ENCODE data around the gene TCEAL4. TPM values are rescaled to one million over a fixed set of nuclear protein-coding genes. Genes with fewer than 3 reads are reported as not detected.

Gene TCEAL4
- total and polyA plus RNA-seq, 2 donors (not counting 1 experiment from before 2014, with no cell fraction given), result 63.6 to 75.7 TPM

DNA sequence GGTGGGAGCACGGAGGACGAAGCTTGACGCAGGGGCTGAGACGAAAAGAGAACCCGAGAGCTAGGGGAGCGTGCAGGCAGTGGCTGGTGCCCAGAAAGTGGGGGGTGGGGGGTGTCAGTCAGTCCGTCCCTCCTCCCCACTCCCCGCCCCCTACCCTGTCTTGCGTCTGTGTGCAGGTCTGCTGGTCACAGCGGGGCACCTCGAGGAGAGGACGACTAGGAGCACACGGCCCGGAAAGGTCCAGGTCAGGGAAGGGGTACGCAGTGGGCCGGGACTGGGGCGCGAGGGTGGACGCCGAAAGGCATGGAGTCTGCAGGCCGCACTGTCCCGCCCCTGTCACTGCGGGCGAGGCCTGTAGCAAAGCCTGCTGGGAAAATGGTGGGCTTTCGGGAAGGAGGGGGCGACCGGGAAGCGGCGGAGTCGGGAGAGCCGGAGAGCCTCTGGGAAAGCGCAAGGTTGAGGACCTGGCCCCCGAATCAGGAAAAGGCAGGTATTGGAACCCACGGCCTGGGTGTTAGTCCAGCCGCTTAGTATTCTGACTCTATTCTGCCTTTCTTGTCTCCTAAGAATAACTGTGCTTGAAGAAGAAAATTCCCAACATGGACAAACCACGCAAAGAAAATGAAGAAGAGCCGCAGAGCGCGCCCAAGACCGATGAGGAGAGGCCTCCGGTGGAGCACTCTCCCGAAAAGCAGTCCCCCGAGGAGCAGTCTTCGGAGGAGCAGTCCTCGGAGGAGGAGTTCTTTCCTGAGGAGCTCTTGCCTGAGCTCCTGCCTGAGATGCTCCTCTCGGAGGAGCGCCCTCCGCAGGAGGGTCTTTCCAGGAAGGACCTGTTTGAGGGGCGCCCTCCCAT lies 44.2 kb downstream of the TCEAL4 start:
- peak; percentile 75 to 77 for DNase-seq (ENCODE audit: low read depth in 2 of 2)
- H3K4me3 ChIP-seq (replicated peaks in 1 of 4; ENCODE audit: control extremely low read depth in 1 of 4, insufficient read depth in 1 of 4, low read depth in 3 of 4, low read length in 4 of 4), result peak overlapping the region; percentile 64 to 75 (median 71)

DNA sequence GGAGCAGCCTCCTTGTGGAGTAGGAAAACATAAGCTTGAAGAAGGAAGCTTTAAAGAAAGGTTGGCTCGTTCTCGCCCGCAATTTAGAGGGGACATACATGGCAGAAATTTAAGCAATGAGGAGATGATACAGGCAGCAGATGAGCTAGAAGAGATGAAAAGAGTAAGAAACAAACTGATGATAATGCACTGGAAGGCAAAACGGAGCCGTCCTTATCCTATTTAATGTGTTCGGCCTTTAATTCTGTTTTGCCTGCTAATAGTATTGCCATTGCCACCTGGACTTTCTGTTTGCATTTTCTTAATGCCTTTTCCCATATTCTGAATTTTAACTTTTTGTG lies 44.8 kb downstream of the TCEAL4 start:
- Histone ChIP-seq H3K4me2 (ENCODE audit: extremely low read depth, insufficient read depth, low read length) (peak overlapping the region; percentile 74), H3K9ac (ENCODE audit: insufficient read depth, low read length) (no peak overlapping the region), H3K27ac (ENCODE audit: insufficient read depth, low read length) (peak overlapping the region; percentile 74), H3K4me3 (replicated peaks in 1 of 4; ENCODE audit: control extremely low read depth in 1 of 4, insufficient read depth in 1 of 4, low read depth in 3 of 4, low read length in 4 of 4) (peak overlapping the region; percentile 64 to 75 (median 71)), H3K79me2 (ENCODE audit: control insufficient read depth, insufficient read depth, low read length) (peaks cover 2% of the 10 kb centered on the region), H3K4me1 (ENCODE audit: control insufficient read depth, extremely low read depth, insufficient read depth, low read length) (no peaks in the 10 kb centered on the region), H3K9me3 (ENCODE audit: control insufficient read depth, insufficient read depth, low read depth, low read length) (no peaks in the 10 kb centered on the region), H4K20me1 (ENCODE audit: control insufficient read depth, extremely low read depth, insufficient read depth, low read length) (no peaks in the 10 kb centered on the region), H2AFZ (ENCODE audit: low read length) (peak overlapping the region; percentile 38), H3K36me3 (ENCODE audit: control insufficient read depth, insufficient read depth, low read length) (no peaks in the 10 kb centered on the region), H3K27me3 (ENCODE audit: control insufficient read depth, insufficient read depth, low read length) (no peaks in the 10 kb centered on the region)
- no peak for TF ChIP-seq CTCF (conservative IDR thresholded peaks at IDR 0.05 in 1 of 2, IDR thresholded peaks at IDR 0.05 in 1 of 2; ENCODE audit: low read depth in 1 of 2, low read length in 2 of 2)
- TF ChIP-seq EZH2 (IDR thresholded peaks at IDR 0.05; ENCODE audit: low read length, missing control alignments), result no peak
- no peak for DNase-seq (ENCODE audit: low read depth in 2 of 2)

More for the DNA sequence above, 44.2 kb downstream of the TCEAL4 start:
- peak overlapping the region; percentile 54 for H2AFZ ChIP-seq (ENCODE audit: low read length)
- H3K36me3 ChIP-seq (ENCODE audit: control insufficient read depth, insufficient read depth, low read length), result no peaks in the 10 kb centered on the region
- H3K27ac ChIP-seq (ENCODE audit: insufficient read depth, low read length), result peak overlapping the region; percentile 74
- no peaks in the 10 kb centered on the region for H4K20me1 ChIP-seq (ENCODE audit: control insufficient read depth, extremely low read depth, insufficient read depth, low read length)
- H3K4me2 ChIP-seq (ENCODE audit: extremely low read depth, insufficient read depth, low read length), result peak overlapping the region; percentile 89
- H3K27me3 ChIP-seq (ENCODE audit: control insufficient read depth, insufficient read depth, low read length), result no peaks in the 10 kb centered on the region
- no peaks in the 10 kb centered on the region for H3K9me3 ChIP-seq (ENCODE audit: control insufficient read depth, insufficient read depth, low read depth, low read length)
- H3K9ac ChIP-seq (ENCODE audit: insufficient read depth, low read length), result peak overlapping the region; percentile 65
- TF ChIP-seq EZH2 (IDR thresholded peaks at IDR 0.05; ENCODE audit: low read length, missing control alignments), result no peak
- TF ChIP-seq CTCF (conservative IDR thresholded peaks at IDR 0.05 in 1 of 2, IDR thresholded peaks at IDR 0.05 in 1 of 2; ENCODE audit: low read depth in 1 of 2, low read length in 2 of 2), result peak; percentile 50 to 63
- H3K79me2 ChIP-seq (ENCODE audit: control insufficient read depth, insufficient read depth, low read length), result peaks cover 2% of the 10 kb centered on the region
- no peaks in the 10 kb centered on the region for H3K4me1 ChIP-seq (ENCODE audit: control insufficient read depth, extremely low read depth, insufficient read depth, low read length)

DNA sequence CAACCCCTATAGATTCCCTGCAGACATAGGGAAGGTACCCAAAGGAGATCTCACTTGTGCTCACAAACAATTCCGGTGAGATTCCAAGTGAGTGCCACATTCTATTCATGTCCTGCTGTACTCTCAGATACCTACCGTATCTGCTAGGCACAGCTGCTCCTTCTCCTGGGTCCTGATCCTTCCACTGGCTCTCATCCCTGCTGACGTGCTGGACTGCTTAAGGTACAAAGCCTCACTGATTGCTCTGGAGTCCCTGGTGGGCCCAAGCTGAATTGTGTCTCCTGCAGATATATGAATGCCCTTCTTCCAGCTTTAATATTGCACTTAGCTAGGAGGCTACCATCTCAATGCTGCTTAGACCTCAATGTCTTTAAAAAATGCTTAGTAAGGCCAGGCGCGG lies 45.8 kb downstream of the TCEAL4 start:
- Histone ChIP-seq H3K27ac (ENCODE audit: insufficient read depth, low read length) (no peak overlapping the region), H3K79me2 (ENCODE audit: control insufficient read depth, insufficient read depth, low read length) (peaks cover 2% of the 10 kb centered on the region), H3K4me3 (replicated peaks in 1 of 4; ENCODE audit: control extremely low read depth in 1 of 4, insufficient read depth in 1 of 4, low read depth in 3 of 4, low read length in 4 of 4) (no peak overlapping the region), H4K20me1 (ENCODE audit: control insufficient read depth, extremely low read depth, insufficient read depth, low read length) (no peaks in the 10 kb centered on the region), H3K4me2 (ENCODE audit: extremely low read depth, insufficient read depth, low read length) (no peak overlapping the region), H2AFZ (ENCODE audit: low read length) (no peak overlapping the region), H3K9me3 (ENCODE audit: control insufficient read depth, insufficient read depth, low read depth, low read length) (no peaks in the 10 kb centered on the region), H3K36me3 (ENCODE audit: control insufficient read depth, insufficient read depth, low read length) (no peaks in the 10 kb centered on the region), H3K27me3 (ENCODE audit: control insufficient read depth, insufficient read depth, low read length) (no peaks in the 10 kb centered on the region), H3K9ac (ENCODE audit: insufficient read depth, low read length) (no peak overlapping the region), H3K4me1 (ENCODE audit: control insufficient read depth, extremely low read depth, insufficient read depth, low read length) (no peaks in the 10 kb centered on the region)
- no peak for DNase-seq (ENCODE audit: low read depth in 2 of 2)
- TF ChIP-seq CTCF (conservative IDR thresholded peaks at IDR 0.05 in 1 of 2, IDR thresholded peaks at IDR 0.05 in 1 of 2; ENCODE audit: low read depth in 1 of 2, low read length in 2 of 2) (no peak), EZH2 (IDR thresholded peaks at IDR 0.05; ENCODE audit: low read length, missing control alignments) (no peak)
